PC-3 (cell line): ENCODE results near the gene CYB5D1. TPM values are rescaled to one million over a fixed set of nuclear protein-coding genes. Genes with fewer than 3 reads are reported as not detected.

Experiments used
- ATAC-seq: fragments of 200-7000 bp; cut with Tn5 transposase; 2 replicates; pipeline ENCODE4 v1.9.1; 2020; ENCODE audit warnings: mild to moderate bottlenecking, moderate library complexity
- BruUV-seq: library from RNA; stranded (reverse); fragments of 400-500 nt; replicated peaks from 2 replicates; lab custom pipeline; 2021; lab: Mats Ljungman, UMichigan
- CTCF ChIA-PET: fragments of 300-600 bp; sonication (Branson Sonifier 250); formaldehyde crosslinking; loops from one replicate; lab custom pipeline; 2022; ENCODE audit warnings: antibody characterized with exemption; lab: Charles Lee
- POLR2A ChIA-PET: fragments of 300-600 bp; sonication (Branson Sonifier 250); formaldehyde crosslinking; loops from one replicate; lab custom pipeline; 2022; ENCODE audit warnings: antibody characterized with exemption; ENCODE audit not compliant: unreplicated experiment; lab: Charles Lee
- DNase-seq: peaks from one replicate; pipeline ENCODE4 v3.0.0-alpha.2; 2015
- H2AFZ ChIP-seq: fragments of 300-600 bp; sonication (generic); 2 replicates; pipeline ENCODE4 v1.6.0; 2016; ENCODE audit warnings: antibody characterized with exemption, low read length
- H3F3A ChIP-seq: fragments of 300-600 bp; sonication (generic); one replicate; pipeline ENCODE4 v1.6.0; 2017; ENCODE audit warnings: antibody characterized with exemption, low read length, control low read depth, mild to moderate bottlenecking; ENCODE audit not compliant: unreplicated experiment
- H3K27ac ChIP-seq: fragments of 300-600 bp; sonication (generic); 2 replicates; pipeline ENCODE4 v1.5.1; 2016; ENCODE audit warnings: mild to moderate bottlenecking, low read length
- H3K27me3 ChIP-seq: fragments of 300-600 bp; sonication (generic); 2 replicates; pipeline ENCODE4 v1.6.1; 2016; ENCODE audit warnings: low read length, mixed read lengths
- H3K36me3 ChIP-seq: fragments of 300-600 bp; sonication (generic); 2 replicates; pipeline ENCODE4 v1.6.1; 2016; ENCODE audit warnings: low read depth, mixed run types, low read length, mixed read lengths
- H3K4me1 ChIP-seq: fragments of 300-600 bp; sonication (generic); 2 replicates; pipeline ENCODE4 v1.5.1; 2016; ENCODE audit warnings: low read length; ENCODE audit not compliant: insufficient read depth
- H3K4me2 ChIP-seq: fragments of 300-600 bp; sonication (generic); 2 replicates; pipeline ENCODE4 v1.6.0; 2016; ENCODE audit warnings: low read length
- H3K4me3 ChIP-seq: fragments of 300-600 bp; sonication (generic); 2 replicates; pipeline ENCODE4 v1.5.1; 2016; ENCODE audit warnings: mild to moderate bottlenecking, low read length, mixed read lengths
- H3K79me2 ChIP-seq: fragments of 300-600 bp; sonication (generic); 2 replicates; pipeline ENCODE4 v1.6.1; 2017; ENCODE audit warnings: low read length, mixed read lengths
- H3K9ac ChIP-seq: fragments of 300-600 bp; sonication (generic); 2 replicates; pipeline ENCODE4 v1.6.0; 2016; ENCODE audit warnings: mild to moderate bottlenecking, low read length
- H3K9me2 ChIP-seq: fragments of 300-600 bp; sonication (generic); replicated peaks from 2 replicates; pipeline ENCODE4 v1.6.1; 2016; ENCODE audit warnings: mixed run types, low read length, mixed read lengths
- H3K9me3 ChIP-seq: fragments of 300-600 bp; sonication (generic); 2 replicates; pipeline ENCODE4 v1.6.1; 2016; ENCODE audit warnings: low read length, mixed read lengths
- H4K20me1 ChIP-seq: fragments of 300-600 bp; sonication (generic); 2 replicates; pipeline ENCODE4 v1.6.1; 2016; ENCODE audit warnings: low read length, mixed read lengths
- EZH2 ChIP-seq: fragments of 300-600 bp; sonication (generic); IDR thresholded peaks from one replicate; pipeline ENCODE4 v1.6.1; 2017; ENCODE audit warnings: antibody characterized with exemption, mild to moderate bottlenecking, low read length; ENCODE audit not compliant: unreplicated experiment
- EZH2phosphoT487 ChIP-seq: fragments of 300-600 bp; sonication (generic); IDR thresholded peaks from 2 replicates; pipeline ENCODE4 v1.6.1; 2018; ENCODE audit warnings: mild to moderate bottlenecking, antibody characterized with exemption, low read length, borderline replicate concordance
- intact Hi-C: fragments of 100-400 bp; cut with micrococcal nuclease; formaldehyde crosslinking; loops from 2 replicates; pipeline ENCODE4 v1.9.0; 2023
- total RNA-seq: library from RNA; depleted of rRNA; stranded (reverse); fragments of >200 nt; gene quantifications from 2 replicates; pipeline ENCODE4 v1.2.3, GENCODE V29; 2014
- TF ChIP-seq, protein P1 (sequence below): fragments of 300-600 bp; sonication (generic); conservative IDR thresholded peaks from 2 replicates; pipeline ENCODE4 v1.5.1; 2017; ENCODE audit warnings: antibody characterized with exemption, low read depth, mild to moderate bottlenecking, low read length

CYB5D1 gene
- total RNA-seq, 1 experiment from 2014 or later, result 23.1 TPM

GRCh38 chr17:7851438-7852261 is 6.2 kb upstream of the CYB5D1 start:
- Histone ChIP-seq H3K36me3 (peaks cover 8% of the 10 kb centered on the region; the same call in 1 of the 2 replicates), H3K9ac (no peak overlapping the region), H3K4me2 (peak overlapping the region; percentile 62), H3K79me2 (peaks cover 16% of the 10 kb centered on the region), H3K27ac (no peak overlapping the region), H3F3A (no peaks in the 10 kb centered on the region), H3K9me3 (no peaks in the 10 kb centered on the region), H3K4me1 (peaks cover 18% of the 10 kb centered on the region), H3K4me3 (peak overlapping the region; percentile 43), H3K9me2 (no peaks in the 10 kb centered on the region), H3K27me3 (no peaks in the 10 kb centered on the region), H4K20me1 (no peaks in the 10 kb centered on the region), H2AFZ (no peak overlapping the region)
- ATAC-seq (peak; percentile 85), DNase-seq (peak; percentile 87)
- CTCF ChIA-PET, result interaction anchor here (0.6 to 0.7 kb wide), 2 partner anchors 27 to 161 kb away, joined by 3 read pairs; no protein-coding TSS in a partner anchor
- TF ChIP-seq, protein P1, sequence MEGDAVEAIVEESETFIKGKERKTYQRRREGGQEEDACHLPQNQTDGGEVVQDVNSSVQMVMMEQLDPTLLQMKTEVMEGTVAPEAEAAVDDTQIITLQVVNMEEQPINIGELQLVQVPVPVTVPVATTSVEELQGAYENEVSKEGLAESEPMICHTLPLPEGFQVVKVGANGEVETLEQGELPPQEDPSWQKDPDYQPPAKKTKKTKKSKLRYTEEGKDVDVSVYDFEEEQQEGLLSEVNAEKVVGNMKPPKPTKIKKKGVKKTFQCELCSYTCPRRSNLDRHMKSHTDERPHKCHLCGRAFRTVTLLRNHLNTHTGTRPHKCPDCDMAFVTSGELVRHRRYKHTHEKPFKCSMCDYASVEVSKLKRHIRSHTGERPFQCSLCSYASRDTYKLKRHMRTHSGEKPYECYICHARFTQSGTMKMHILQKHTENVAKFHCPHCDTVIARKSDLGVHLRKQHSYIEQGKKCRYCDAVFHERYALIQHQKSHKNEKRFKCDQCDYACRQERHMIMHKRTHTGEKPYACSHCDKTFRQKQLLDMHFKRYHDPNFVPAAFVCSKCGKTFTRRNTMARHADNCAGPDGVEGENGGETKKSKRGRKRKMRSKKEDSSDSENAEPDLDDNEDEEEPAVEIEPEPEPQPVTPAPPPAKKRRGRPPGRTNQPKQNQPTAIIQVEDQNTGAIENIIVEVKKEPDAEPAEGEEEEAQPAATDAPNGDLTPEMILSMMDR, result peak; percentile 74
- no peak for TF ChIP-seq EZH2
- BruUV-seq, result no TSS peak
- POLR2A ChIA-PET, result no interaction called here
- intact Hi-C loops, result loop anchor here (1.0 kb wide), 1 partner anchor 29 kb away; no protein-coding TSS in a partner anchor

DNA sequence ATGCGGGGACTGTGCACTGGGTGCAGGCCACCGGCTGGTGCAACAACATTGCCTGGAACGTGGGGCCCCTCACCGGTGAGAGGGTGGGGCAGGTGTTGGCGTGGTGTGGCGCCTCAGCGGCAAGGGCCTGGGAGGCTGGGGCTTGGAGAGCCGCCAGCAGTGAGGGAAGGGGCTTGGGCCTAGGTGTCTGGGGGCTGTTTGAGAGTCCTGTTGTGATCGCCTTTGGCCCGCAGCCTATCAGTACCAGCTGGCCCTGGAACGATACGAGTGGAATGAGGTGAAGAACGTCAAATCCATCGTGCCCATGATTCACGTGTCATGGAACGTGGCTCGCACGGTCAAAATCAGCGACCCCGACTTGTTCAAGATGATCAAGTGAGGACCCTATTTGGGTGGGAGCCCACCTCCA is 5.5 kb upstream of the CYB5D1 start:
- BruUV-seq, result no TSS peak
- no peaks in the 10 kb centered on the region for H3K9me2 ChIP-seq
- H2AFZ ChIP-seq, result no peak overlapping the region
- TF ChIP-seq, protein P1, result no peak
- TF ChIP-seq EZH2phosphoT487 (no peak), EZH2 (no peak)
- H3K4me2 ChIP-seq, result no peak overlapping the region
- no peaks in the 10 kb centered on the region for H3F3A ChIP-seq
- H3K4me1 ChIP-seq, result peaks cover 18% of the 10 kb centered on the region
- intact Hi-C loops, result no loop called here
- H3K79me2 ChIP-seq, result peaks cover 18% of the 10 kb centered on the region
- peaks cover 8% of the 10 kb centered on the region; the same call in 1 of the 2 replicates for H3K36me3 ChIP-seq
- DNase-seq (no peak), ATAC-seq (no peak)
- H3K4me3 ChIP-seq, result no peak overlapping the region
- CTCF ChIA-PET, result no interaction called here
- POLR2A ChIA-PET, result no interaction called here
- H4K20me1 ChIP-seq, result no peaks in the 10 kb centered on the region
- H3K27ac ChIP-seq, result no peak overlapping the region
- H3K27me3 ChIP-seq, result no peaks in the 10 kb centered on the region
- no peak overlapping the region for H3K9ac ChIP-seq
- no peaks in the 10 kb centered on the region for H3K9me3 ChIP-seq
